SK-N-MC (cell line): ENCODE results near the gene MBOAT2.

Experiments
- EZH2 ChIP-seq: fragments of 200-600 bp; sonication (generic); IDR thresholded peaks from one replicate; pipeline ENCODE4 v1.6.1; 2017; ENCODE audit warnings: antibody characterized with exemption
- FOXP2 ChIP-seq: optimal IDR thresholded peaks from 2 replicates; pipeline ENCODE3; 2011; ENCODE audit warnings: mild to moderate bottlenecking, moderate library complexity; ENCODE audit not compliant: insufficient read depth; ENCODE audit errors: extremely low read length, control extremely low read depth
- POLR2AphosphoS5 ChIP-seq: IDR thresholded peaks from 2 replicates; pipeline ENCODE4 v1.6.1; 2012; ENCODE audit warnings: mild to moderate bottlenecking, low read depth, low read length, borderline replicate concordance

- peak; percentile 91 for TF ChIP-seq POLR2AphosphoS5
- TF ChIP-seq EZH2 = no peak
- no peak for TF ChIP-seq FOXP2
Measured at GRCh38 chr2:8836971-8837794, 166.3 kb downstream of the MBOAT2 start, which contains the start of gene KIDINS220.
